Mucosa of descending colon (tissue), 3 donors: ENCODE measurements around the gene SNRK. TPM values are rescaled to one million over a fixed set of nuclear protein-coding genes. Genes with fewer than 3 reads are reported as not detected.
A peak's percentile ranks its signal among the peaks of the same experiment; 100 is the strongest.

Experiments used
- ATAC-seq: fragments of 200-7000 bp; cut with Tn5 transposase; one replicate; pipeline ENCODE4 v1.9.1; 2020; ENCODE audit warnings: mild to moderate bottlenecking, moderate library complexity
- DNase-seq, 3 donors: peaks; one replicate each; pipeline ENCODE4 v3.0.0-alpha.2; 2020
- H3K36me3 ChIP-seq: fragments of 200-600 bp; one replicate; pipeline ENCODE4 v1.8.0; 2021; ENCODE audit warnings: low read depth, mild to moderate bottlenecking
- H3K4me1 ChIP-seq: fragments of 200-600 bp; one replicate; pipeline ENCODE4 v1.8.0; 2021; ENCODE audit warnings: low read depth, mild to moderate bottlenecking
- H3K4me3 ChIP-seq: fragments of 200-600 bp; one replicate; pipeline ENCODE4 v1.8.0; 2021; ENCODE audit warnings: mild to moderate bottlenecking
- H3K9me3 ChIP-seq: fragments of 200-600 bp; one replicate; pipeline ENCODE4 v1.8.0; 2021; ENCODE audit warnings: mild to moderate bottlenecking
- CTCF ChIP-seq: fragments of 200-600 bp; IDR thresholded peaks from one replicate; pipeline ENCODE4 v1.8.0; 2022; ENCODE audit warnings: antibody characterized with exemption, mild to moderate bottlenecking
- intact Hi-C, 2 donors: fragments of 100-400 bp; cut with DNase I in 1 of 2; cut with micrococcal nuclease in 1 of 2; formaldehyde crosslinking; loops; one replicate each; pipeline versions ENCODE4 v1.11.0 to v1.11.1; 2022; cut with DNase I, micrococcal nuclease
- total RNA-seq, 3 donors: library from RNA; stranded (reverse); fragmentation: NEBNext Ultra II Directional in 2 of 3; extraction: Animal tissue kit (Norgen Biotek cat#: 25700) in 2 of 3; gene quantifications; one replicate each; pipeline versions ENCODE4 v1.2.1 to v1.2.4, GENCODE V29; 2021 to 2023
- donor health status: DM: no; HTN: no; CAD: no; lungs with moderate emphysema.
- donor health status: DM: no; HTN: no; CAD: no.
- donor health status: DM: no; HTN: yes; CAD: no.

Gene SNRK
- total RNA-seq, 3 donors from 2014 or later, result 33.2 to 47.6 (median 35.2) TPM

- intact Hi-C loops, result no loop called here
- no peaks in the 10 kb centered on the region for H3K36me3 ChIP-seq
- TF ChIP-seq CTCF, result no peak
These were observed 21.3 kb downstream of the SNRK start for GRCh38 chr3:43307649-43308048.

GRCh38 chr3:43309372-43310305, 23.3 kb downstream of the SNRK start:
- H3K9me3 ChIP-seq, result no peaks in the 10 kb centered on the region

More at GRCh38 chr3:43307649-43308048, 21.3 kb downstream of the SNRK start:
- no peak overlapping the region for H3K4me3 ChIP-seq
- ATAC-seq (no peak), DNase-seq (no peak)
- H3K4me1 ChIP-seq, result no peaks in the 10 kb centered on the region
- no peaks in the 10 kb centered on the region for H3K9me3 ChIP-seq

GRCh38 chr3:43316783-43317460, 30.6 kb downstream of the SNRK start:
- no peak for TF ChIP-seq CTCF
- Histone ChIP-seq H3K4me1 (no peaks in the 10 kb centered on the region), H3K36me3 (no peaks in the 10 kb centered on the region), H3K4me3 (no peak overlapping the region), H3K9me3 (no peaks in the 10 kb centered on the region)
- ATAC-seq (no peak), DNase-seq (no peak)
- intact Hi-C loops, result no loop called here

More at GRCh38 chr3:43309372-43310305, 23.3 kb downstream of the SNRK start:
- ATAC-seq (no peak), DNase-seq (no peak)
- no peak overlapping the region for H3K4me3 ChIP-seq
- intact Hi-C loops, result no loop called here
- no peaks in the 10 kb centered on the region for H3K36me3 ChIP-seq
- no peak for TF ChIP-seq CTCF
- no peaks in the 10 kb centered on the region for H3K4me1 ChIP-seq

- H3K4me3 ChIP-seq, result no peak overlapping the region
- intact Hi-C loops, result no loop called here
- DNase-seq, result no peak
- no peaks in the 10 kb centered on the region for H3K36me3 ChIP-seq
- no peak for TF ChIP-seq CTCF
- no peaks in the 10 kb centered on the region for H3K9me3 ChIP-seq
- no peak for ATAC-seq
- no peaks in the 10 kb centered on the region for H3K4me1 ChIP-seq
These were observed 31.3 kb downstream of the SNRK start for GRCh38 chr3:43317461-43318316.

- ATAC-seq (peak; percentile 19), DNase-seq (no peak)
- intact Hi-C loops, result no loop called here
- Histone ChIP-seq H3K4me3 (no peak overlapping the region), H3K4me1 (no peaks in the 10 kb centered on the region), H3K36me3 (no peaks in the 10 kb centered on the region), H3K9me3 (peaks cover 2% of the 10 kb centered on the region)
- TF ChIP-seq CTCF, result no peak
These were observed 33.0 kb downstream of the SNRK start for GRCh38 chr3:43319376-43319775.
